Smooth muscle cell (in vitro differentiated cells): ENCODE measurements around the gene RABGAP1L. TPM values are rescaled to one million over a fixed set of nuclear protein-coding genes. Genes with fewer than 3 reads are reported as not detected.

Experiments
- DNase-seq: peaks from one replicate; lab custom pipeline; 2025; ENCODE audit not compliant: unreplicated experiment; lab: John Stamatoyannopoulos, UW
- H2AFZ ChIP-seq: fragments of 200-600 bp; sonication (generic); 2 replicates; pipeline ENCODE4 v1.6.0; 2016; ENCODE audit warnings: antibody characterized with exemption, low read depth, mild to moderate bottlenecking
- H3F3A ChIP-seq: fragments of 200-600 bp; sonication (generic); 2 replicates; pipeline ENCODE4 v1.6.0; 2017; ENCODE audit warnings: antibody characterized with exemption, low read depth
- H3K27ac ChIP-seq: fragments of 200-600 bp; sonication (generic); 2 replicates; pipeline ENCODE4 v1.5.1; 2016; ENCODE audit warnings: low read depth, mild to moderate bottlenecking
- H3K27me3 ChIP-seq: fragments of 200-600 bp; sonication (generic); 2 replicates; pipeline ENCODE4 v1.6.1; 2016; ENCODE audit warnings: low read depth, mild to moderate bottlenecking
- H3K36me3 ChIP-seq: fragments of 200-600 bp; sonication (generic); 2 replicates; pipeline ENCODE4 v1.5.1; 2016; ENCODE audit warnings: low read depth
- H3K4me1 ChIP-seq: fragments of 200-600 bp; sonication (generic); 2 replicates; pipeline ENCODE4 v1.5.1; 2016; ENCODE audit warnings: low read depth
- H3K4me2 ChIP-seq: fragments of 200-600 bp; sonication (generic); 2 replicates; pipeline ENCODE4 v1.6.0; 2016; ENCODE audit warnings: mild to moderate bottlenecking
- H3K4me3 ChIP-seq: fragments of 200-600 bp; sonication (generic); 2 replicates; pipeline ENCODE4 v1.5.1; 2016; ENCODE audit warnings: mild to moderate bottlenecking
- H3K79me2 ChIP-seq: fragments of 200-600 bp; sonication (generic); 2 replicates; pipeline ENCODE4 v1.6.0; 2016; ENCODE audit warnings: low read depth, mild to moderate bottlenecking
- H3K9ac ChIP-seq: fragments of 200-600 bp; sonication (generic); 2 replicates; pipeline ENCODE4 v1.6.0; 2016; ENCODE audit warnings: low read depth
- H3K9me3 ChIP-seq: fragments of 200-600 bp; sonication (generic); replicated peaks from 2 replicates; pipeline ENCODE4 v1.5.1; 2016; ENCODE audit warnings: low read depth
- H4K20me1 ChIP-seq: fragments of 200-600 bp; sonication (generic); 2 replicates; pipeline ENCODE4 v1.6.0; 2016; ENCODE audit warnings: low read depth
- WGBS: methylation state at CpG from one replicate; pipeline ENCODE4 v1.1.7; 2016; ENCODE audit warnings: low lambda C conversion rate; 5-methylcytosine and 5-hydroxymethylcytosine counted together
- polyA plus RNA-seq: library from polyadenylated mRNA; unstranded; fragments of >200 nt; fragmentation: Nextera tagmentation; extraction: Ambion mirVana; gene quantifications from 2 replicates; pipeline ENCODE4 v1.2.1, GENCODE V29; 2016
- total RNA-seq: library from RNA; depleted of rRNA; stranded (reverse); fragments of >200 nt; gene quantifications from 2 replicates; pipeline ENCODE4 v1.2.3, GENCODE V29; 2014
- TF ChIP-seq, protein P1 (sequence below): fragments of 200-600 bp; sonication (generic); IDR thresholded peaks from 2 replicates; pipeline ENCODE4 v1.5.1; 2017; ENCODE audit warnings: borderline replicate concordance, mild to moderate bottlenecking, antibody characterized with exemption; ENCODE audit not compliant: insufficient read depth, poor library complexity, severe bottlenecking

Gene RABGAP1L
- total and polyA plus RNA-seq, 2 experiments from 2014 or later: 4.8 to 24.7 TPM

DNA sequence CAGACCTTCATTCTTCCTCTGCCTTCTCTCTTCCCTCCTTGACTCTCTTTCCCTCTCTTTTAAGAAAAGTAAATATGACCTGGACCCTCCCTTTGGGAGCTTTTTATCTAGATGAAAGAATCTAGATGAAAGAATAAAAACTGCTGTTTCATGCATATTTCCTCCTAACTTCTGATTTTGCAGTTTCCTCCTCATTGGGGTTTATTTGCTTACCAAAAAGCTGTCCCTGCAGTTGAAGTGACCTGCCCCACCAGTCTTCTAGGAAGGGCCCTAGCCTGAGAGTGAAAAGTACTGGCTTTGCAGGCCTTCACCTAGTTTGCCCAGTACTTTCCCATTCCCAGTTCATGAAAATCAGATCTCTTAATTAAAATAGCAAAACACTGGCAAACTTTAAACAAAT is 812.1 kb downstream of the RABGAP1L start:
- TF ChIP-seq, protein P1, sequence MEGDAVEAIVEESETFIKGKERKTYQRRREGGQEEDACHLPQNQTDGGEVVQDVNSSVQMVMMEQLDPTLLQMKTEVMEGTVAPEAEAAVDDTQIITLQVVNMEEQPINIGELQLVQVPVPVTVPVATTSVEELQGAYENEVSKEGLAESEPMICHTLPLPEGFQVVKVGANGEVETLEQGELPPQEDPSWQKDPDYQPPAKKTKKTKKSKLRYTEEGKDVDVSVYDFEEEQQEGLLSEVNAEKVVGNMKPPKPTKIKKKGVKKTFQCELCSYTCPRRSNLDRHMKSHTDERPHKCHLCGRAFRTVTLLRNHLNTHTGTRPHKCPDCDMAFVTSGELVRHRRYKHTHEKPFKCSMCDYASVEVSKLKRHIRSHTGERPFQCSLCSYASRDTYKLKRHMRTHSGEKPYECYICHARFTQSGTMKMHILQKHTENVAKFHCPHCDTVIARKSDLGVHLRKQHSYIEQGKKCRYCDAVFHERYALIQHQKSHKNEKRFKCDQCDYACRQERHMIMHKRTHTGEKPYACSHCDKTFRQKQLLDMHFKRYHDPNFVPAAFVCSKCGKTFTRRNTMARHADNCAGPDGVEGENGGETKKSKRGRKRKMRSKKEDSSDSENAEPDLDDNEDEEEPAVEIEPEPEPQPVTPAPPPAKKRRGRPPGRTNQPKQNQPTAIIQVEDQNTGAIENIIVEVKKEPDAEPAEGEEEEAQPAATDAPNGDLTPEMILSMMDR: no peak
- H3K4me1 ChIP-seq: no peaks in the 10 kb centered on the region

DNA sequence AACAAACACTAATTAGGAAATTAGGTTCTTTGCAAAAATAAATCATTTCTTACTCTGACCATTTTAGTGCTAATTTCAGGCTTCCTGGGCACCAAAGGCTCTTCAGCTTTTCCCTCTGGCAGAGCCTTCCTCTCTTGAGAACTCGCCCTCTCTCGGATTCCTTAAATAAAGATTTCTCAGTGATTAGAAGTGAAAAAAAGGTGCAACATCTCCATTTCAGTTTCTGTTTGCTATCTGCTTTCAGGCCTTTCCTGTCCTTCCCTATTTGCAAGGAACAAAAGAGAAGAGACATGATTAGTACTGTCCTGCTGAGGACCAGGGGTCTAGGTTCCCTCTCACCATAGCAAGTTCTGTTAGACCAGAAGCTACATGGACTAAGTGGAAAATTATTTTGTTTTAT is 812.6 kb downstream of the RABGAP1L start:
- TF ChIP-seq, protein P1: no peak
- Histone ChIP-seq H3K4me1 (no peaks in the 10 kb centered on the region), H3K27me3 (no peaks in the 10 kb centered on the region), H3K9ac (no peak overlapping the region), H2AFZ (no peak overlapping the region), H3K79me2 (no peaks in the 10 kb centered on the region), H3K27ac (no peak overlapping the region), H3K36me3 (no peaks in the 10 kb centered on the region), H3K4me3 (no peak overlapping the region), H3F3A (no peaks in the 10 kb centered on the region), H4K20me1 (no peaks in the 10 kb centered on the region), H3K9me3 (no peaks in the 10 kb centered on the region), H3K4me2 (no peak overlapping the region)
- no peak for DNase-seq
- WGBS: 89% methylated on average over 2 of the region's 2 CpGs

More for the DNA sequence above, 812.1 kb downstream of the RABGAP1L start:
- Histone ChIP-seq H3K9me3 (no peaks in the 10 kb centered on the region), H3F3A (no peaks in the 10 kb centered on the region), H3K79me2 (no peaks in the 10 kb centered on the region), H2AFZ (no peak overlapping the region), H3K9ac (no peak overlapping the region), H4K20me1 (no peaks in the 10 kb centered on the region), H3K4me3 (no peak overlapping the region), H3K27me3 (no peaks in the 10 kb centered on the region), H3K36me3 (no peaks in the 10 kb centered on the region), H3K27ac (no peak overlapping the region), H3K4me2 (no peak overlapping the region)
- DNase-seq: no peak

GRCh38 chr1:174974711-174975119 is 815.4 kb downstream of the RABGAP1L start:
- no peaks in the 10 kb centered on the region for H3K9me3 ChIP-seq
- H3K4me1 ChIP-seq: no peaks in the 10 kb centered on the region
- 95% methylated on average over 2 of the region's 2 CpGs for WGBS

GRCh38 chr1:174975764-174976163 is 816.4 kb downstream of the RABGAP1L start:
- Histone ChIP-seq H4K20me1 (no peaks in the 10 kb centered on the region), H3K36me3 (no peaks in the 10 kb centered on the region), H3F3A (no peaks in the 10 kb centered on the region), H3K9ac (no peak overlapping the region), H3K4me2 (no peak overlapping the region), H3K27ac (no peak overlapping the region), H3K4me3 (no peak overlapping the region), H3K9me3 (no peaks in the 10 kb centered on the region), H3K27me3 (no peaks in the 10 kb centered on the region), H3K4me1 (no peaks in the 10 kb centered on the region), H3K79me2 (no peaks in the 10 kb centered on the region), H2AFZ (no peak overlapping the region)
- 100% methylated on average over 1 of the region's 1 CpG for WGBS
- DNase-seq: no peak
- TF ChIP-seq, protein P1: no peak

More at GRCh38 chr1:174974711-174975119, 815.4 kb downstream of the RABGAP1L start:
- TF ChIP-seq, protein P1: no peak
- Histone ChIP-seq H3K4me2 (no peak overlapping the region), H3K27me3 (no peaks in the 10 kb centered on the region), H3F3A (no peaks in the 10 kb centered on the region), H3K4me3 (no peak overlapping the region), H3K27ac (no peak overlapping the region), H3K36me3 (no peaks in the 10 kb centered on the region), H3K79me2 (no peaks in the 10 kb centered on the region), H4K20me1 (no peaks in the 10 kb centered on the region), H3K9ac (no peak overlapping the region), H2AFZ (no peak overlapping the region)
- no peak for DNase-seq
